Umbilical cord (tissue), 2 donors: ENCODE measurements around the gene R3HDM1. TPM values are rescaled to one million over a fixed set of nuclear protein-coding genes. Genes with fewer than 3 reads are reported as not detected.
"Not testable (repeated sequence)": the region's sequence is repeated elsewhere in the genome, so short reads cannot be mapped to it uniquely, and the experiment has no call there.

ENCODE experiments used
- DNase-seq: peaks from one replicate; pipeline ENCODE4 v3.0.0-alpha.2; 2015; ENCODE audit warnings: low spot score
- total RNA-seq: library from RNA; depleted of rRNA; stranded (reverse); fragments of >200 nt; gene quantifications from one replicate; pipeline ENCODE4 v1.2.3, GENCODE V29; 2014; ENCODE audit warnings: low replicate concordance; ENCODE audit not compliant: insufficient read depth

R3HDM1 gene
- total RNA-seq, 1 donor from 2014 or later: 4.8 TPM

- no peak for DNase-seq
These were observed 110.1 kb downstream of the R3HDM1 start for GRCh38 chr2:135641156-135642068.

- no peak for DNase-seq
These were observed 116.7 kb downstream of the R3HDM1 start for GRCh38 chr2:135647836-135648579.

GRCh38 chr2:135650721-135651120, 119.4 kb downstream of the R3HDM1 start:
- no peak for DNase-seq

DNA sequence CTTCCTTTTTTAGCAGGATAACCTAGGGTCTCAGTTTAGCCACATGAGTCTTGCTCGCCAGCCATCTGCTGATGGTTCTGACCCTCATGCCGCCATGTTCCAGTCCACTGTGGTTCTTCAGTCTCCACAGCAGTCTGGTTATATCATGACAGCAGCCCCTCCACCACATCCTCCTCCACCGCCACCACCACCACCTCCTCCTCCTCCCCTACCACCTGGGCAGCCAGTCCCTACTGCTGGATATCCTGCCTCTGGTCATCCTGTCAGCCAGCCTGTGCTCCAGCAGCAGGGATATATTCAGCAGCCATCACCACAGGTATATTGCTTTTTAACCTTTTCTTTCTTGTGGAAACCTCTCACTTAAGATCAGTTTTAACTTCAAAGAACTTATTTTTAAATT, 120.4 kb downstream of the R3HDM1 start:
- DNase-seq: no peak

DNA sequence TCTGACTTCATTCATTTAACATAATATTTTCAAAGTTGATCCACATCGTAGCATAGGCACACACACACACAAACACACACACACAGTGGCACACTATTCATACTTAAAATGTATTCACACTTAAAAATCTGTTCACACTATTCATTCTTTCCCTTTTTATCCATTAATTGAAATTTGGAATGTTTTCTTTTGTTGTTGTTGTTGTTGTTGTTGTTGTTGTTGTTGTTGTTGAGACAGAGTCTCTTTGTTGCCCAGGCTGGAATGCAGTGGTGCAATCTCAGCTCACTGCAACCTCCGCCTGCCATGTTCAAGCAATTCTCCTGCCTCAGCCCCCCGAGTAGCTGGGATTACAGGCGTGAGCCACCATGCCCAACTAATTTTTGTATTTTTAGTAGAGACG, 123.0 kb downstream of the R3HDM1 start:
- DNase-seq: not testable (repeated sequence)

GRCh38 chr2:135657806-135658582, 126.7 kb downstream of the R3HDM1 start:
- DNase-seq: no peak

GRCh38 chr2:135662088-135662487, 130.8 kb downstream of the R3HDM1 start:
- no peak for DNase-seq

GRCh38 chr2:135663148-135663700, 131.9 kb downstream of the R3HDM1 start:
- DNase-seq: no peak

GRCh38 chr2:135664623-135665068, 133.4 kb downstream of the R3HDM1 start:
- DNase-seq: no peak

- DNase-seq: no peak
These were observed 135.8 kb downstream of the R3HDM1 start for GRCh38 chr2:135667045-135667444.

GRCh38 chr2:135674453-135674852, 143.2 kb downstream of the R3HDM1 start:
- DNase-seq: no peak

DNA sequence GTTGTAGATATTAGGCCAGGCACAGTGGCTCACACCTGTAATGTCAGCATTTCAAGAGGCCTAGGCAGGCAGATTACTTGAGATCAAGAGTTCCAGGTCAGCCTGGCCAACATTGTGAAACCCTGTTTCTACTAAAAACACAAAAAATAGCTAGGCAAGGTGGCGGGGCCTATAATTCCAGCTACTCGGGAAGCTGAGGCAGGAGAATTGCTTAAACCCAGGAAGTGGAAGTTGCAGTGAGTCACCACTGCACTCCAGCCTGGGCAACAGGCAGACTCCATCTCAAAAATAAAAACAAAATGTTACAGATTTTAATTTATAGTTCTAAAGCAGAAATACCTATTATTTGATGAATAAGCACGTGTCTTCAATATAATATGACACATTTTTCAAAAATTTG, 144.7 kb downstream of the R3HDM1 start:
- DNase-seq: no peak

- no peak for DNase-seq
These were observed 147.8 kb downstream of the R3HDM1 start for GRCh38 chr2:135679125-135679524.

GRCh38 chr2:135685361-135685760, 154.1 kb downstream of the R3HDM1 start:
- no peak for DNase-seq

DNA sequence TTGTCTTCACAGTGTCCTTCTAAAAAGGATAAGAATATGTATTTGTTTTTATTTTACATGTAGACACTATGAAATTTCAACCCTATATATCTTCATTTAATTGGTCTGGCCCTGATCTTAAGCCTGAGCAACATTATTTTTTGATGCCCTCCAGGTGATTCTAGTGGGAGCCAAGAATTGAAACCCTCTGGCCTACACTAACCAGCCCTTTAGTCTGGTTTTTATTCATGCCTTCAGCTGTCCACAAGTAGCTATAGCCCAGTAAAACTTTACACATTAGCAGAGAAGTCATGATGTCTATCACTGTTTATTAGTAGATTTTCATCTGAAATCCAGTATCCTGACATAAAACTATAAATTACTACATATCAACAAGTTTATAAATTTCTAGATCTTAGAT, 157.7 kb downstream of the R3HDM1 start:
- no peak for DNase-seq

DNA sequence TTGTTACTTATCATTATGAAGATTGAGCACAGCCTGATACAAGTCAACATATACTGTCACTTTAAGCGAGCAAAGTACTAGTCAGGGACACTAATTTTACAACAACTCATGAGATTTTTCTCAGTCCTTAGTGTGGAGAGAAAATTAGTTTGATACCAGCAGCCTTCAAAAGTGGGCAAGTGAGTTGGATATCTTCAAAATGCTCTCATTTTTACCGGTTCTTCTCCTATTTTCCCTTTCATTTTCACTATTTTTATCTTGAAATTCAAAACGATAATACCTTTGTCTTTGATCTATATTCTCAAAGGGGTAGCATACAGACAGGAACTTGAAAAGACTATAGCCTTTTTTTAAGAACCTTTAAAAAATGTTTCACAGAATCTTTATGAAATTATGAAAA, 158.4 kb downstream of the R3HDM1 start:
- no peak for DNase-seq

- DNase-seq: no peak
These were observed 163.4 kb downstream of the R3HDM1 start for GRCh38 chr2:135694711-135695110.

GRCh38 chr2:135698838-135699237, 167.6 kb downstream of the R3HDM1 start:
- DNase-seq: no peak

- no peak for DNase-seq
These were observed 170.2 kb downstream of the R3HDM1 start for GRCh38 chr2:135701442-135701841.

DNA sequence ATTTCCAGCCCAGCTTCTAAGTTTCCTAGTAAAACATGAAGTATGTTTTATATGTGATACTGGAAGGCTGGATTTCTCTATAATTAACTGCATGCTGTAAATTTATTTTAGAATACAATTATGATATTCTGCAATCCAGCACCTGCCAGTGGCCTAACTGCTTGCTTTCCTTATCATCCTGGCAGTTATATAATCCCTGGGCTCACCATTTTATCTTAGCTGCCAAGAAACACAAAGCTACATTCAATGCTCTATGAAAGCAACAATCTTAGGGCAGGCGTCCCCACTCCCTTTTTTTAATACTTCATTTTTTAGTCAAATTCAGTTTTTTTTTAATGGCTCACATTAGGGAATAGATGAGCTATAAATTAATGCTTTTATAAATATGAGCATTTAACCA, 172.0 kb downstream of the R3HDM1 start:
- DNase-seq: no peak

- DNase-seq: not testable (repeated sequence)
These were observed 172.8 kb downstream of the R3HDM1 start for GRCh38 chr2:135704075-135704474.

- DNase-seq: no peak
These were observed 176.9 kb downstream of the R3HDM1 start for GRCh38 chr2:135708159-135708558.
